H1 (cell line): ENCODE results near the gene CPNE5. TPM values are rescaled to one million over a fixed set of nuclear protein-coding genes. Genes with fewer than 3 reads are reported as not detected.

Experiments
- CHD7 ChIP-seq: fragments of 300-600 bp; sonication (generic); IDR thresholded peaks from 2 replicates; pipeline ENCODE4 v1.7.1; 2012; ENCODE audit warnings: low read length, moderate library complexity, mild to moderate bottlenecking, inconsistent platforms; ENCODE audit not compliant: insufficient replicate concordance
- KDM1A ChIP-seq: fragments of 200-600, 300-600 bp; sonication (generic); IDR thresholded peaks from 2 replicates; pipeline ENCODE4 v1.7.1; 2016; ENCODE audit warnings: mild to moderate bottlenecking, low read length, borderline replicate concordance
- KDM5A ChIP-seq: fragments of 200-600 bp; IDR thresholded peaks from 2 replicates; pipeline ENCODE4 v1.7.1; 2012; ENCODE audit warnings: mild to moderate bottlenecking, low read length, inconsistent platforms, mixed read lengths
- SIN3A ChIP-seq, 2 experiments: IDR thresholded peaks in 1 of 2; conservative IDR thresholded peaks in 1 of 2; 2 replicates each; pipeline ENCODE4 v1.6.1; 2011 to 2012; ENCODE audit warnings: low read length in 2 of 2, improper control_type of control experiment in 1 of 2, low read depth in 1 of 2, mild to moderate bottlenecking in 1 of 2
- SP1 ChIP-seq: IDR thresholded peaks from 2 replicates; pipeline ENCODE4 v1.6.1; 2011; ENCODE audit warnings: low read depth, low read length
- TEAD4 ChIP-seq: IDR thresholded peaks from 2 replicates; pipeline ENCODE4 v1.6.1; 2012; ENCODE audit warnings: low read depth, low read length, inconsistent platforms, mixed read lengths
- polyA plus RNA-seq, 7 experiments: library from polyadenylated mRNA; depleted of rRNA in 3 of 7; stranded (reverse) in 5 of 7; unstranded in 2 of 7; fragments of >200 nt in 5 of 7; fragments of 200-250 nt in 2 of 7; gene quantifications; 1 replicate in 5 of 7; 2 replicates in 1 of 7; 4 replicates in 1 of 7; pipeline versions ENCODE4 v1.2.1 to v1.2.3, GENCODE V29; 2011 to 2013; ENCODE audit warnings: missing spikeins in 2 of 7, mixed read lengths in 2 of 7
- total RNA-seq: library from RNA; stranded (reverse); fragmentation: NEBNext Ultra II Directional; extraction: Animal tissue kit (Norgen Biotek cat#: 25700); gene quantifications from 2 replicates; pipeline ENCODE4 v1.2.1, GENCODE V29; 2021

CPNE5 gene
- total and polyA plus RNA-seq, 2 of the 8 experiments (the other 6 are each of a cell fraction or from before 2014, with no cell fraction given) = 0.88 to 1.8 TPM

GRCh38 chr6:36809156-36809555 lies 30.1 kb downstream of the CPNE5 start (continued):
- TF ChIP-seq CHD7 (no peak), KDM5A (no peak), KDM1A (no peak), TEAD4 (no peak), SIN3A (conservative IDR thresholded peaks at IDR 0.05 in 1 of 2, IDR thresholded peaks at IDR 0.05 in 1 of 2; ENCODE audit: low read depth in 1 of 2, low read length in 2 of 2) (no peak), SP1 (no peak)
